ENCODE results near the gene CST7.

CST7 gene

DNA sequence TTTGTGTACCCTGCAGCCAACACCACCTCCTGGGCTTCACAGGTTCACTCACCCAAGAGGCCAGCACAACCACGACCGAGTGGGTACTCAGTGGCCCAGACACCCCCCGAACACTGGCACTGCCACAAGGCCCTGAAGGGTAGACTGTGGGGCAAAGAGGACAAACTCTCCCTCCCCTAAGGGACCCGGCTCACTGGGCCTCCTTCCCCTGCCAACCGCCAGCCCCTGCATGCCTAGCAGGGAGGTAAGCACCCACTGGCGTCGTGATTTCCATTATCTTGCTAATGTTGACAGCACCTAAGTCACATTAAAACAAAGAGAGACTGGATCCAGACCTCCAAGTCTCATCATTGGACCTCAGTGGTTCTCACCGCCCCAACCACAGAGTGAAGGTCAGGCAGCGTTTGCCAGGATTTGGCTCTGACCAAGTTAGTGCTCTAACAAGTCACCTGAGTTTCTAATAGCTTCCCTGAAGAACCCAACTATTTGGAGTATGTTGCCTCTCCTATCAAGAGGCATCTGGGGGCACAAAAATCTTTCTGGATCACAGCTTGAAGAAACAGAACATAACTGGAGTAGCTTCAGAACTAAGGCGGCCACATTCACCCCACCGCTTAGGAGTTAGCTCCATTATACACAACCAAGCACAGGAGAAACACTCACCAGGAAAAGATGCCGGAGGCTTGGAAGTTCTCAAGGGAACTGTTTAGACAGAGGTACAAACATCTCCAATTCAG lies 57.5 kb downstream of the CST7 start:
- no peak for DNase-seq

DNA sequence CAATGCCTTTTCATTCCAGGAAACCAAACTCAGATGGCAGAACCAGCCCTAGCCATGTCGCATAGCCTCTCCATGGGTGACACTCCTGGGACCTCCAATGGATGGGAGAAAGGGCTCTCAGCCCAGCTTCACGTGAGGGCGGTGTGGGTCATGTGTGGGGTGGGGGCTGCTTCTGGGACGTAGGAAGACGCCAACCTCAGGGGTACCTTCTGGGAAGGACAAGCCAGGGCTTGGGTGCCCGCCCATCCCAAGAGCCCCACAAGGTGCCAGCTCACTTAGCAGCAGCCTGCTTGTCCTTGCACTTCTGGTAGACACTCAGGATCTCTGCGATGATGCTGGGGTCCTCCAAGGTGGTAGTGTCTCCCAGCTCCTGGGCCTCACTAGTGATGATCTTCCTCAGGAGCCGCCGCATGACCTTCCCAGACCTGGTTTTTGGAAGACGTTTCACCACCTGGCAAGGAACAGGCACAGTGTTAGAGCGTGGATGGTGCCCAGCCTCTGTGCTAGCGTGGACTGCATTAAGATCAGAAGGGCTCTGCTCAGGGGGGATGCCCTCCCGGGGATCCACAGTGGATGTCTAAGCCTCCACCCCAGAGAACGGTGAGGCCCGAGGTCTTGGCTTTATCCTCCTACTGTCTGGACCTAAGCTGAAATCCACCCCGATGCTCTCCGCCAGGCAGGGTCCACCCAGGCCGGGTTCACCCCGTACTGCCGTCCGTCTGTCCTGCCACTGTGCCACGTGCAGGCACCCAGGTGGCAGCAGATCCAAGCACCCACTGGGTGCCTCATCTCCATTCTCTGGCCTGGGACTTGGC lies 58.6 kb downstream of the CST7 start:
- no peak for DNase-seq

DNA sequence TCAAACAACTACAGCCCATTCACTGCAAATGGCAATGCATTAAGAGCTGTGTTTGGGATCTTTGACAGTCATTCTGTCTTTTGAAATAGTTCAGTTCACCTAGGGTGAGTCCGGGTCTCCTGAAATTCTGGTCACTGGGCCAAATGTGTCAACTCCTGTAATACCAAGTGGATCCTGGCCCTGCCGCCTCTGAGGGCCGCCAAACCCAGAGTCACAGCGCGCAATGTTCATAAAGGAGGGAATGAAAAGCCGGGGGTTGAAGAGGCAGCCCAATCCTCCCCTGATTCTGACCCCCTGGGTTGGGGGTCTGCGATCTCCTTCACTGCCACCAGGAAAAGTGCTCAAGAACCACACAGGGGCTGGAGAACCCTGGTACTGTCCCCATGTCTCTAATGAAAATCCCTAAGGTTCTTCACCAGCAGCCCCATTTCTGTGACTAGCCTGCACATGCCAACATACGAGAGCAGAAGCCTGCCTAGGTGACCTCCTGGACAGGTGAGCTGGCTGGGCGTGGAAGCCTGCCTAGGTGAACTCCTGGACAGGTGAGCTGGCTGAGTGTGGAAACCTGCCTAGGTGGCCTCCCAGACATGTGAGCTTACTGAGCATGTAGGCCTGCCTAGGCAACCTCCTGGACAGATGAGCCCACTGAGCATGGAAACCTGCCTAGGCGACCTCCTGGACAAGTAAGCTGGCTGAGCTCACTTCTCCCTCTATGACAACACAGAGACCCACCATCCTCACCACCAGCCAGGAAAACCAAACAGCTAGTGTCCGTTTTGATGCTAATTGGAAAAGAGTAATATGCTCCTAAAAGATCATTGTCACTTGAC lies 59.5 kb downstream of the CST7 start:
- DNase-seq = no peak
